ENCODE data around the gene OR2D2. TPM values are rescaled to one million over a fixed set of nuclear protein-coding genes. Genes with fewer than 3 reads are reported as not detected.
"Not testable (repeated sequence)": the region's sequence is repeated elsewhere in the genome, so short reads cannot be mapped to it uniquely, and the experiment has no call there.

Gene OR2D2
- not detected for total RNA-seq

GRCh38 chr11:6892400-6892799 lies at the start of gene OR2D2:
Gene OR2D2 (minus strand): TSS chr11:6892500. CDS start chr11:6892500, 0 bp downstream.
- ChIA-PET CTCF (no interaction called here), POLR2A (no interaction called here)

- POLR2A ChIA-PET: no interaction called here
- CTCF ChIA-PET: no interaction called here
Observed at GRCh38 chr11:6941970-6942369, 49.7 kb upstream of the OR2D2 start.

GRCh38 chr11:6932145-6932544 lies 39.8 kb upstream of the OR2D2 start:
- CTCF ChIA-PET: no interaction called here
- POLR2A ChIA-PET: no interaction called here

- POLR2A ChIA-PET: no interaction called here
- CTCF ChIA-PET: no interaction called here
Observed at GRCh38 chr11:6931146-6931713, 38.9 kb upstream of the OR2D2 start.

- ChIA-PET CTCF (no interaction called here), POLR2A (no interaction called here)
Observed at GRCh38 chr11:6928916-6929315, 36.6 kb upstream of the OR2D2 start.

GRCh38 chr11:6927030-6927617 lies 34.8 kb upstream of the OR2D2 start:
- CTCF ChIA-PET: no interaction called here

GRCh38 chr11:6926208-6927029 lies 34.1 kb upstream of the OR2D2 start, which contains the start of gene ZNF215:
Gene ZNF215 (plus strand): TSS chr11:6926426. CDS start chr11:6932273, 5,847 bp downstream.
- CTCF ChIA-PET: no interaction called here
- POLR2A ChIA-PET: no interaction called here

More at GRCh38 chr11:6927030-6927617, 34.8 kb upstream of the OR2D2 start:
- POLR2A ChIA-PET: no interaction called here

GRCh38 chr11:6925636-6926207 lies 33.4 kb upstream of the OR2D2 start:
- ChIA-PET POLR2A (no interaction called here), CTCF (no interaction called here)

GRCh38 chr11:6925007-6925577 lies 32.8 kb upstream of the OR2D2 start:
- ChIA-PET POLR2A (no interaction called here), CTCF (no interaction called here)

GRCh38 chr11:6920702-6921101 lies 28.4 kb upstream of the OR2D2 start, which contains the start of gene OR2D3:
Gene OR2D3 (plus strand): TSS chr11:6921002. CDS start chr11:6921002, 0 bp downstream.
- CTCF ChIA-PET: no interaction called here
- POLR2A ChIA-PET: no interaction called here

- CTCF ChIA-PET: no interaction called here
- POLR2A ChIA-PET: no interaction called here
Observed at GRCh38 chr11:6919698-6920097, 27.4 kb upstream of the OR2D2 start.

GRCh38 chr11:6911948-6912347 lies 19.6 kb upstream of the OR2D2 start:
- POLR2A ChIA-PET: no interaction called here
- CTCF ChIA-PET: no interaction called here

GRCh38 chr11:6911378-6911777 lies 19.1 kb upstream of the OR2D2 start:
- CTCF ChIA-PET: no interaction called here
- POLR2A ChIA-PET: no interaction called here

- POLR2A ChIA-PET, CTCF ChIA-PET: not testable (repeated sequence)
Observed at GRCh38 chr11:6904804-6905203, 12.5 kb upstream of the OR2D2 start.

- ChIA-PET POLR2A (no interaction called here), CTCF (no interaction called here)
Observed at GRCh38 chr11:6900327-6900999, 8.2 kb upstream of the OR2D2 start.

- ChIA-PET CTCF (no interaction called here), POLR2A (no interaction called here)
Observed at GRCh38 chr11:6898911-6899310, 6.6 kb upstream of the OR2D2 start.

- ChIA-PET CTCF (no interaction called here), POLR2A (no interaction called here)
Observed at GRCh38 chr11:6895010-6895409, 2.7 kb upstream of the OR2D2 start.

GRCh38 chr11:6894097-6894496 lies 1.8 kb upstream of the OR2D2 start:
- ChIA-PET CTCF (no interaction called here), POLR2A (no interaction called here)

GRCh38 chr11:6889835-6890234 lies 2.5 kb downstream of the OR2D2 start:
- ChIA-PET POLR2A (no interaction called here), CTCF (no interaction called here)

GRCh38 chr11:6888830-6889229 lies 3.5 kb downstream of the OR2D2 start:
- POLR2A ChIA-PET: no interaction called here
- CTCF ChIA-PET: no interaction called here

Data from activated CD8-positive, alpha-beta memory T cell treated with anti-CD3 and anti-CD28 coated beads for 36 hours (primary cell).